NCI-H345 treated with DMSO at 0.1 percent for 48 hours (cell line): Measurements from ENCODE around the gene TRIM56.
"Not testable (repeated sequence)": the region's sequence is repeated elsewhere in the genome, so short reads cannot be mapped to it uniquely, and the experiment has no call there.

ENCODE experiments used
- DNase-seq: peaks from one replicate; lab custom pipeline; 2025; ENCODE audit not compliant: unreplicated experiment; lab: John Stamatoyannopoulos, UW

Gene TRIM56

DNA sequence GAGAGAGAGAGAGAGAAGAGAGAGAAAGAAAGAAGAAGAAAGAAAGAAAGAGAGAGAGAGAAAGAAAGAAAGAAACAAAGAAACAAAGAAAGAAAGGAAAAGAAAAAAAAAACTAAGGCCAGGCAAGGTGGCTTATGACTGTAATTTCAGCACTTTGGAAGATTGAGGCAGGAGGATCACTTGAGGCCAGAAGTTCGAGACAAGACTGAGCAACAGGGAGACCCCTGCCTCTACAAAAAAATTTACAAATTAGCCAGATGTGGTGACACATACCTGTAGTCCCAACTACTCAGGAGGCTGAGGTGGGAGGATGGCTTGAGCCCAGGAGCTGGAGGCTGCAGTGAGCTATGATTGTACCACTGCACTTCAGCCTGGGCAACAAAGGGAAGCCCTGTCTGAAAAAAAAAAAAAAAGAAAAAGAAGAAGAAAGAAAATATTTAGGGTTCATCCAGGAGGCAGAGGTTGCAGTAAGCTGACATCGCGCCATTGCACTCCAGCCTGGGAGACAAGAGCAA is 44.4 kb downstream of the TRIM56 start:
- DNase-seq = no peak

DNA sequence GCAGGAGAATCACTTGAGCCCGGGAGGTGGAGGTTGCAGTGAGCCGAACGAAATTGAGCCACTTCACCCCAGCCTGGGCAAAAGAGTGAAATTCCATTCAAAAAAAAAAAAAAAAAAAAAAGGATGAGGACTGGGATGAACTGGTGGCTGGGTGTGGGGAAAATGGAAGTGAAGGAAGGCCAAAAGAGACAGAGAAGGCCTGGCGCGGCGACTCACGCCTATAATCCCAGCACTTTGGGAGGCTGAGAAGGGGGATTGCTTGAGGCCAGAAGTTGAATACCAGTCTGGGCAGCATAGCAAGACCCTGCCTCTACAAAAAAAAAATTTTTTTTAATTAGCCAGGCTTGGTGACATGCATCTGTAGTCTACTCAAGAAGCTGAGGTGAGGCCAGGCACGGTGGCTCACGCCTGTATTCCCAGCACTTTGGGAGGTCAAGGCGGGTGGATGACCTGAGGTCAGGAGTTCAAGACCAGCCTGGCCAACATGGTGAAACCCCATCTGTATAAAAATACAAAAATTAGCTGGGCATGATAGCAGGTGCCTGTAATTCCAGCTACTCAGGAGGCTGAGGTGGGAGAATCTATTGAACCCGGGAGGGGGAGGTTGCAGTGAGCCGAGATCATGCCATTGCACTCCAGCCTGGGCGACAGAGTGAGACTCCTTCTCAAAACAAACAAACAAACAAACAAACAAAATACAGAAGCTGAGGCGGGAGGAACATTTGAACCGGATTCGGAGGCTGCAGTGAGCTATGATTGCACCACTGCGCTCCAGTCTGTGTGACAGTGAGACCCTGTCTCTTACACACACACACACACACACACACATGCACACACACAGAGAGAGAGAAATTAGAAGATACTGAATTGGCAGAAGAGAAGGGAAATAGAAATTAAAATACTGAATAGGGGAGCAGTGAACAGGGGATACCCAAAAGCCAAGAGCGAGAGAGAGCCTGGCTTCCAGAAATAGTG is 47.6 kb downstream of the TRIM56 start:
- not testable (repeated sequence) for DNase-seq

DNA sequence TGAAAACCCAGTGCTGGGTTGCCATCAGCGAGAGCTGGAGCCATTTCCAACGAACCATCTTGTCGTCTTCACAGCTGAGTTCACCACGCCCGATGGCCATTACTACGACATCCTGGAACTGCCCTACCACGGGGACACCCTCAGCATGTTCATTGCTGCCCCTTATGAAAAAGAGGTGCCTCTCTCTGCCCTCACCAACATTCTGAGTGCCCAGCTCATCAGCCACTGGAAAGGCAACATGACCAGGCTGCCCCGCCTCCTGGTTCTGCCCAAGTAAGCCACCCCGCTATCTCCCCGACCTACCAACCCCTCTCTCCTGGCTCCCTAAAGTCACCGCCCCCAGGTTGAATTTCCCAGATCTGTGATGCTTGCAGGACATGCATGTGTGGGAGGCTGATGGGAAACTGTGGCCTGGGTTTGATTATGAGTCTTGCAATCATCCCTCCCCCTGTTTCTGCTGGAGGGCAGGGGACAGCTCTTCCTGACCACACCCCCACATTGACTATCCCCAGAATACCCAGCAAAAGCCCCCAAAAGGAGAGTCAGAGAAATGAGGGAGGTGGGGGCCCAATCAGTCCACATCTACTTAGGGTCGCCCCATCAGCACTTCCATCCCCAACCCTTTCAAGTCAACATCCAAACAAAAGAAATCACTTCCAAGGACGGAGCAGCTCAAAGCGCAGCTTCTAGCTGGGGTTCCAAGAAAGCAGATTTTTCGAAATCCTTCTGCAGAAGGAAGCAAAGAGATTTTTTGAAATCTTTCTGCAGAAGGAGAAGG is 48.5 kb downstream of the TRIM56 start:
- no peak for DNase-seq

DNA sequence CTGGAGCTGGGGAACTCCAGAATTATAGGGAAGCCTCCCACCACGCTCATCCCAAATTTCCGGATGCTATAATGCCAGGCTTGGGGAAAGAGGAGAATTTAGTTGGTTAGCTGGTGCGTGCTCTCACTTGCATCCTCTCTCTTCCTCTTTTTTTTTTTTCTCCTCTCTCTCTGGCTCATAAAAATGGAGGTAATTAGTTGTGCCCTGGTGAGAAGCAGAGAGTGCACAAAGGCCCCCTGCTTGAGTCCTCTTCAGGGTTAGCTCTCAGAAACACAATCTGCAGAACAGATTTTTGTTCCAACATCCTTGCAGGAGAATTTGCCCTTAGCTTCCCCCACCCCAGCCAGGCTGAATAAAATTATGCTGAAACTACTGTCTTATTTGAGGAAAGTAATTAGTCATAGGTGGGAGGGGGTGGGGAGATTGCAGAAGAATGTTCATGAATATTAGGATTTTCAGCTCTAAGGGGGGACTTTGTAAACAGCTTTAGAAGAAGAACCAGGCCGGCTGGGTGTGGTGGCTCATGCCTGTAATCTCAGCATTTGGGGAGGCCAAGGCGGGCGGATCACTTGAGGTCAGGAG is 49.2 kb downstream of the TRIM56 start:
- DNase-seq = no peak

DNA sequence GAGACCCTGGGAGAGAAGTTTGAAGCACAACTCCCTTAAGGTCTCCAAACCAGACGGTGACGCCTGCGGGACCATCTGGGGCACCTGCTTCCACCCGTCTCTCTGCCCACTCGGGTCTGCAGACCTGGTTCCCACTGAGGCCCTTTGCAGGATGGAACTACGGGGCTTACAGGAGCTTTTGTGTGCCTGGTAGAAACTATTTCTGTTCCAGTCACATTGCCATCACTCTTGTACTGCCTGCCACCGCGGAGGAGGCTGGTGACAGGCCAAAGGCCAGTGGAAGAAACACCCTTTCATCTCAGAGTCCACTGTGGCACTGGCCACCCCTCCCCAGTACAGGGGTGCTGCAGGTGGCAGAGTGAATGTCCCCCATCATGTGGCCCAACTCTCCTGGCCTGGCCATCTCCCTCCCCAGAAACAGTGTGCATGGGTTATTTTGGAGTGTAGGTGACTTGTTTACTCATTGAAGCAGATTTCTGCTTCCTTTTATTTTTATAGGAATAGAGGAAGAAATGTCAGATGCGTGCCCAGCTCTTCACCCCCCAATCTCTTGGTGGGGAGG is 52.5 kb downstream of the TRIM56 start:
- no peak for DNase-seq

DNA sequence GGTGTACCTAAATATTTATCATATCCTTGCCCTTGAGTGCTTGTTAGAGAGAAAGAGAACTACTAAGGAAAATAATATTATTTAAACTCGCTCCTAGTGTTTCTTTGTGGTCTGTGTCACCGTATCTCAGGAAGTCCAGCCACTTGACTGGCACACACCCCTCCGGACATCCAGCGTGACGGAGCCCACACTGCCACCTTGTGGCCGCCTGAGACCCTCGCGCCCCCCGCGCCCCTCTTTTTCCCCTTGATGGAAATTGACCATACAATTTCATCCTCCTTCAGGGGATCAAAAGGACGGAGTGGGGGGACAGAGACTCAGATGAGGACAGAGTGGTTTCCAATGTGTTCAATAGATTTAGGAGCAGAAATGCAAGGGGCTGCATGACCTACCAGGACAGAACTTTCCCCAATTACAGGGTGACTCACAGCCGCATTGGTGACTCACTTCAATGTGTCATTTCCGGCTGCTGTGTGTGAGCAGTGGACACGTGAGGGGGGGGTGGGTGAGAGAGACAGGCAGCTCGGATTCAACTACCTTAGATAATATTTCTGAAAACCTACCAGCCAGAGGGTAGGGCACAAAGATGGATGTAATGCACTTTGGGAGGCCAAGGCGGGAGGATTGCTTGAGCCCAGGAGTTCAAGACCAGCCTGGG is 53.1 kb downstream of the TRIM56 start:
- no peak for DNase-seq

DNA sequence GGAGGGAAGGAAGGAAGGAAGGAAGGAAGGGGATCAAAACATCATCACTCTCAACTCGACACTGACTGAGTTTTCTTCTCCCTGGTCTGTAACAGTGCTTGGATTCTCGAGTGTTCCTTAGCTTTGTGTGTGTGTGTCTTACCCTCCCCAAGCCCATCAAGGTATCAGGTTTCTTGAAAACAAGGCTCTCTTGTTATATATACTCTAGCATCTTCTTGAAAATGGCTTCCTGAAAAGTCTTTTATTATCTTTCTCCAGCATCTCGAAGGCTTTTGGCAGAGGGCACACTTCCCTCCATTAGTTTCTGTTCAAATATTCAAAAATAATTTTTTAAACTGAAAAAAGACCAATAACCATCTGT is 55.0 kb downstream of the TRIM56 start:
- no peak for DNase-seq

DNA sequence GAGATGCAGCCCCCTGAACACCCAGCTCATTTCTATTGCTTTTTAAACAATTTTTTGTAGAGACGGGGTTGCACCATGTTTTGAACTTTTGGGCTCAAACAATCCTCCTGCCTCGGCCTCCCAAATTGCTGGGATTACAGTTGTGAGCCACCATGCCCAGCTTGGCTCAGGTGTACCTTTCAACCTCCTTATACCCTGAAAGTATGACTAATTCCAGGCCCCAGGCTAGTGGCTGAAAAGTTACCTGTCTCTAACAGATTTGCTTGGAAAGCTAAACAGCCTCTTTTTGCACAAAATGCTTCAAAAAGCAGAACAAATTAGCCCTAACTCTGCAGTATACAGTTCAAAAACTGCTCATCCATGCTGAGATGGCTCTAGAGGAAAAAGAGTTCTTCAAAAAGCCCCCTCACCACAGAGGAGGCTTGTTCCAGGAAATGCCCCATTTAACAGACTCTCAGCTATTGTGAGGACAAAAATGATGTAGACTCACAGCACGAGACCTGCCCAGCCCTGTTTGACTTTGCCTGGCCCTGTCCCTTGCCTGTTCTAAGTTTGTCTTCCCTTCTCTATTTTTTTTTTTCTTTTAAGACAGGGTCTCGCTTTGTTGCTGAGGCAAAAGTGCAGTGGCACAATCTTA is 55.6 kb downstream of the TRIM56 start:
- no peak for DNase-seq
